Measurements from ENCODE around the gene HAND1. TPM values are rescaled to one million over a fixed set of nuclear protein-coding genes. Genes with fewer than 3 reads are reported as not detected.

The HAND1 gene
- total and polyA plus RNA-seq, 2 experiments from 2014 or later, result not detected

GRCh38 chr5:154517181-154517580, 39.2 kb upstream of the HAND1 start (continued):
- no peak for TF ChIP-seq ZNF462 (CRISPR knock-in tag; IDR thresholded peaks at IDR 0.05)
- TF ChIP-seq POLR2AphosphoS5 (IDR thresholded peaks at IDR 0.05; ENCODE audit: low read depth), result no peak
- TF ChIP-seq ETS1 (IDR thresholded peaks at IDR 0.05), result no peak
- TF ChIP-seq REST (IDR thresholded peaks at IDR 0.05; ENCODE audit: unreplicated experiment), result no peak
- no peak for TF ChIP-seq EZH2 (IDR thresholded peaks at IDR 0.05; ENCODE audit: low read depth, unreplicated experiment)
- TF ChIP-seq EZH2phosphoT487 (IDR thresholded peaks at IDR 0.05; ENCODE audit: unreplicated experiment), result no peak
